Neutrophil (primary cell): ENCODE results near the gene TMEM125.

Source experiments
- H3K27ac ChIP-seq: fragments of 200-600 bp; sonication (generic); 2 replicates; pipeline ENCODE4 v1.5.1; 2016; ENCODE audit warnings: mild to moderate bottlenecking, moderate library complexity
- H3K27me3 ChIP-seq: fragments of 200-600 bp; sonication (generic); 2 replicates; pipeline ENCODE4 v1.6.0; 2016; ENCODE audit warnings: mild to moderate bottlenecking
- H3K36me3 ChIP-seq: fragments of 200-600 bp; sonication (generic); 2 replicates; pipeline ENCODE4 v1.5.1; 2017
- H3K4me1 ChIP-seq, 2 experiments: fragments of 200-600 bp in 1 of 2; sonication (generic) in 1 of 2; 1 replicate in 1 of 2; 2 replicates in 1 of 2; pipeline versions ENCODE4 v1.5.1 to v1.6.1; 2013 to 2016; ENCODE audit warnings: low read depth in 1 of 2, low read length in 1 of 2, mild to moderate bottlenecking in 1 of 2, moderate library complexity in 1 of 2; ENCODE audit not compliant: control insufficient read depth in 1 of 2, insufficient read depth in 1 of 2
- H3K4me3 ChIP-seq, 2 experiments: fragments of 200-600 bp in 1 of 2; sonication (generic) in 1 of 2; 1 replicate in 1 of 2; 2 replicates in 1 of 2; pipeline ENCODE4 v1.5.1; 2013 to 2016; ENCODE audit warnings: low read depth in 1 of 2, low read length in 1 of 2, mild to moderate bottlenecking in 1 of 2, moderate library complexity in 1 of 2
- H3K9me3 ChIP-seq: fragments of 200-600 bp; sonication (generic); 2 replicates; pipeline ENCODE4 v1.5.1; 2016
- TF ChIP-seq, protein P1 (sequence below): fragments of 200-600 bp; sonication (generic); IDR thresholded peaks from 2 replicates; pipeline ENCODE4 v1.5.1; 2016; ENCODE audit warnings: antibody characterized with exemption

Gene TMEM125

DNA sequence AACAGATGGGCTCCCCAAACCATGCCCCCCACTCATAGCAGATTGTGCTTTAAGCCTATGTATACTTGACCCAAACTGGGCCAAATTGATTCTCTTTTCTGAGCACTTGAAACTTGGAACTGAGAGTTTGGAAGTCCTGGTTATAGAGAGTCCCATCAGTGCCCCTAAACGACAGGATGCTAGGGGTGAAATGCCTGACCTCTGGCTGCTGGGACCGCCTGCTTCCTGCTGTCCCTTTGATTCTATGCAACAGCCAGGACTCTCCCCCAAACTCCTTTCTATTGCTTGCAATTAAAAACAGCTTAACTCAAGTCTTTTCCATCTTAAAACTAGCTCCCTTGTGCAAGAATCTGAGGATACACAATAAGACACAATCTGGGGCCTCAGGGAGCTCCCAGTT lies 10.9 kb downstream of the TMEM125 start:
- H3K4me1 ChIP-seq, result no peaks in the 10 kb centered on the region
- TF ChIP-seq, protein P1, sequence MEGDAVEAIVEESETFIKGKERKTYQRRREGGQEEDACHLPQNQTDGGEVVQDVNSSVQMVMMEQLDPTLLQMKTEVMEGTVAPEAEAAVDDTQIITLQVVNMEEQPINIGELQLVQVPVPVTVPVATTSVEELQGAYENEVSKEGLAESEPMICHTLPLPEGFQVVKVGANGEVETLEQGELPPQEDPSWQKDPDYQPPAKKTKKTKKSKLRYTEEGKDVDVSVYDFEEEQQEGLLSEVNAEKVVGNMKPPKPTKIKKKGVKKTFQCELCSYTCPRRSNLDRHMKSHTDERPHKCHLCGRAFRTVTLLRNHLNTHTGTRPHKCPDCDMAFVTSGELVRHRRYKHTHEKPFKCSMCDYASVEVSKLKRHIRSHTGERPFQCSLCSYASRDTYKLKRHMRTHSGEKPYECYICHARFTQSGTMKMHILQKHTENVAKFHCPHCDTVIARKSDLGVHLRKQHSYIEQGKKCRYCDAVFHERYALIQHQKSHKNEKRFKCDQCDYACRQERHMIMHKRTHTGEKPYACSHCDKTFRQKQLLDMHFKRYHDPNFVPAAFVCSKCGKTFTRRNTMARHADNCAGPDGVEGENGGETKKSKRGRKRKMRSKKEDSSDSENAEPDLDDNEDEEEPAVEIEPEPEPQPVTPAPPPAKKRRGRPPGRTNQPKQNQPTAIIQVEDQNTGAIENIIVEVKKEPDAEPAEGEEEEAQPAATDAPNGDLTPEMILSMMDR, result no peak
- no peak overlapping the region for H3K4me3 ChIP-seq
- H3K27me3 ChIP-seq, result no peaks in the 10 kb centered on the region
- no peaks in the 10 kb centered on the region for H3K36me3 ChIP-seq
- H3K27ac ChIP-seq, result no peak overlapping the region
- no peaks in the 10 kb centered on the region for H3K9me3 ChIP-seq

GRCh38 chr1:43282220-43283195 lies 12.7 kb downstream of the TMEM125 start:
- no peaks in the 10 kb centered on the region for H3K9me3 ChIP-seq
- H3K27me3 ChIP-seq, result no peaks in the 10 kb centered on the region
- no peaks in the 10 kb centered on the region for H3K4me1 ChIP-seq
- H3K4me3 ChIP-seq, result no peak overlapping the region
- no peak overlapping the region for H3K27ac ChIP-seq
- TF ChIP-seq, protein P1, result no peak
- no peaks in the 10 kb centered on the region for H3K36me3 ChIP-seq

- Histone ChIP-seq H3K36me3 (no peaks in the 10 kb centered on the region), H3K27me3 (no peaks in the 10 kb centered on the region), H3K27ac (no peak overlapping the region), H3K4me3 (no peak overlapping the region), H3K4me1 (no peaks in the 10 kb centered on the region), H3K9me3 (no peaks in the 10 kb centered on the region)
- TF ChIP-seq, protein P1, result no peak
Measured at GRCh38 chr1:43284065-43284464, 14.3 kb downstream of the TMEM125 start.

GRCh38 chr1:43284546-43285110 lies 14.8 kb downstream of the TMEM125 start:
- Histone ChIP-seq H3K4me1 (no peaks in the 10 kb centered on the region), H3K36me3 (no peaks in the 10 kb centered on the region), H3K27me3 (no peaks in the 10 kb centered on the region), H3K27ac (no peak overlapping the region), H3K9me3 (no peaks in the 10 kb centered on the region), H3K4me3 (no peak overlapping the region)
- TF ChIP-seq, protein P1, result no peak

- Histone ChIP-seq H3K9me3 (no peaks in the 10 kb centered on the region), H3K27ac (no peak within 1 kb of the TSS), H3K4me1 (no peaks in the 10 kb centered on the region), H3K4me3 (no peak within 1 kb of the TSS), H3K27me3 (no peaks in the 10 kb centered on the region), H3K36me3 (no peaks in the 10 kb centered on the region)
- TF ChIP-seq, protein P1, result no peak
Measured at GRCh38 chr1:43285269-43285990, 15.6 kb downstream of the TMEM125 start, which contains the start of gene C1orf210. C1orf210 (minus strand) TSS chr1:43285581; CDS start chr1:43283270, 2,311 bp downstream.
